ENCODE data around the gene MDGA2. TPM values are rescaled to one million over a fixed set of nuclear protein-coding genes. Genes with fewer than 3 reads are reported as not detected.

MDGA2 gene
- total RNA-seq, 1 experiment from 2014 or later = not detected

- TF ChIP-seq ATF3 (IDR thresholded peaks at IDR 0.05) (no peak), MAX (IDR thresholded peaks at IDR 0.05) (no peak), SP1 (IDR thresholded peaks at IDR 0.05; ENCODE audit: low read depth) (no peak), REST (IDR thresholded peaks at IDR 0.05; ENCODE audit: low read depth) (no peak), ZFX (IDR thresholded peaks at IDR 0.05) (no peak), CTCF (IDR thresholded peaks at IDR 0.05 in 2 of 3, conservative IDR thresholded peaks at IDR 0.05 in 1 of 3; ENCODE audit: borderline replicate concordance in 1 of 3, insufficient read depth in 1 of 3, low read depth in 2 of 3, low read length in 2 of 3) (no peak), POLR2AphosphoS5 (IDR thresholded peaks at IDR 0.05; ENCODE audit: low read depth, low read length) (no peak), EGR1 (IDR thresholded peaks at IDR 0.05; ENCODE audit: low read depth) (no peak), TCF7L2 (IDR thresholded peaks at IDR 0.05; ENCODE audit: borderline replicate concordance, extremely low read depth, insufficient read depth, insufficient read length) (no peak), FOSL1 (IDR thresholded peaks at IDR 0.05; ENCODE audit: low read depth) (no peak), EZH2 (IDR thresholded peaks at IDR 0.05) (no peak), ELF1 (IDR thresholded peaks at IDR 0.05; ENCODE audit: borderline replicate concordance, low read depth) (no peak), EZH2phosphoT487 (IDR thresholded peaks at IDR 0.05; ENCODE audit: borderline replicate concordance) (no peak), CBX3 (IDR thresholded peaks at IDR 0.05; ENCODE audit: low read depth) (no peak), ZBTB33 (IDR thresholded peaks at IDR 0.05; ENCODE audit: extremely low read depth, insufficient replicate concordance, low read length) (no peak), SIN3A (IDR thresholded peaks at IDR 0.05; ENCODE audit: low read depth) (no peak), SRF (IDR thresholded peaks at IDR 0.05; ENCODE audit: low read depth) (no peak), POLR2A (IDR thresholded peaks at IDR 0.05; ENCODE audit: borderline replicate concordance, extremely low read depth, insufficient read depth, insufficient read length) (no peak)
- CTCF ChIA-PET = no interaction called here
- Histone ChIP-seq H3K36me3 (ENCODE audit: control insufficient read depth in 1 of 2, insufficient read depth in 2 of 2, low read length in 2 of 2) (no peaks in the 10 kb centered on the region), H3K4me2 (ENCODE audit: low read length) (no peak overlapping the region), H3K4me1 (ENCODE audit: control insufficient read depth in 1 of 2, insufficient read depth in 2 of 2, low read length in 2 of 2) (no peaks in the 10 kb centered on the region), H3K9ac (ENCODE audit: low read length) (no peak overlapping the region), H3K9me3 (ENCODE audit: control insufficient read depth in 1 of 2, insufficient read depth in 1 of 2, low read depth in 1 of 2, low read length in 2 of 2) (no peaks in the 10 kb centered on the region), H4K20me1 (ENCODE audit: insufficient read depth) (no peaks in the 10 kb centered on the region), H2AFZ (ENCODE audit: low read depth, low read length, poor library complexity, severe bottlenecking) (no peak overlapping the region), H3K27me3 (ENCODE audit: insufficient read depth, low read length) (no peaks in the 10 kb centered on the region), H3K79me2 (ENCODE audit: insufficient read depth, low read length) (no peaks in the 10 kb centered on the region), H3K9me2 (ENCODE audit: insufficient read depth) (no peaks in the 10 kb centered on the region), H3K4me3 (replicated peaks in 1 of 2; ENCODE audit: low read depth in 1 of 2, low read length in 2 of 2) (no peak overlapping the region), H3K27ac (ENCODE audit: low read depth, low read length) (no peak overlapping the region)
- intact Hi-C loops (cut with micrococcal nuclease) = no loop called here
- RAD21 ChIA-PET (ENCODE audit: low non-redundant PET in 1 of 2, low total read pairs in 2 of 2, uncharacterized antibody in 2 of 2, unreplicated experiment in 2 of 2) = no interaction called here
- ATAC-seq = no peak
- POLR2A ChIA-PET = no interaction called here
- BruUV-seq (replicated peaks) = no TSS peak
- DNase-seq (ENCODE audit: low read depth, low spot score) = no peak
These were observed 374.6 kb downstream of the MDGA2 start for GRCh38 chr14:47300796-47301195.
